Measurements from ENCODE around the gene EFL1.

DNA sequence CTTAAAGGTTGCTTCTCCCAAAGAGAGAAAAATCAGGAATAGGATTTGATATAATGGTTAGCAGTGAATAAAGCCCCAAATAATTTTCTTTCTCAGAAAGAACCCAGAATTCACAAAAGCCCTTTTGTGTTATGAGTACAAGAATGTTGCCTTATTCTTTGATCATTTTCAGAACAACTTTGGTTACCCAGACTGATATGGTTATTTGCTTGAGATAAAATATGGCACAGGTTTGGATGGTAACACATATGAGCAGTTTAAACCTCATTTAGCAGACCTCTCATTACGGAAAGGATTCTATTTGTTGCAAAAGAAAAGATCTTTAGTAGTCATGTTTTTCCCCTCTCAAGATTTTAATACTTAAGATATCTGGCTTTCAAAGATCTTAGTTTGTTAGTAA is 111.9 kb downstream of the EFL1 start:
- TF ChIP-seq, protein P1, sequence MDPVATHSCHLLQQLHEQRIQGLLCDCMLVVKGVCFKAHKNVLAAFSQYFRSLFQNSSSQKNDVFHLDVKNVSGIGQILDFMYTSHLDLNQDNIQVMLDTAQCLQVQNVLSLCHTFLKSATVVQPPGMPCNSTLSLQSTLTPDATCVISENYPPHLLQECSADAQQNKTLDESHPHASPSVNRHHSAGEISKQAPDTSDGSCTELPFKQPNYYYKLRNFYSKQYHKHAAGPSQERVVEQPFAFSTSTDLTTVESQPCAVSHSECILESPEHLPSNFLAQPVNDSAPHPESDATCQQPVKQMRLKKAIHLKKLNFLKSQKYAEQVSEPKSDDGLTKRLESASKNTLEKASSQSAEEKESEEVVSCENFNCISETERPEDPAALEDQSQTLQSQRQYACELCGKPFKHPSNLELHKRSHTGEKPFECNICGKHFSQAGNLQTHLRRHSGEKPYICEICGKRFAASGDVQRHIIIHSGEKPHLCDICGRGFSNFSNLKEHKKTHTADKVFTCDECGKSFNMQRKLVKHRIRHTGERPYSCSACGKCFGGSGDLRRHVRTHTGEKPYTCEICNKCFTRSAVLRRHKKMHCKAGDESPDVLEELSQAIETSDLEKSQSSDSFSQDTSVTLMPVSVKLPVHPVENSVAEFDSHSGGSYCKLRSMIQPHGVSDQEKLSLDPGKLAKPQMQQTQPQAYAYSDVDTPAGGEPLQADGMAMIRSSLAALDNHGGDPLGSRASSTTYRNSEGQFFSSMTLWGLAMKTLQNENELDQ (tag by site-specific recombination; IDR thresholded peaks at IDR 0.05; ENCODE audit: low read depth) = no peak
- no peak for TF ChIP-seq ZFP3 (tag by site-specific recombination; IDR thresholded peaks at IDR 0.05; ENCODE audit: low read depth)
- TF ChIP-seq, protein P2, sequence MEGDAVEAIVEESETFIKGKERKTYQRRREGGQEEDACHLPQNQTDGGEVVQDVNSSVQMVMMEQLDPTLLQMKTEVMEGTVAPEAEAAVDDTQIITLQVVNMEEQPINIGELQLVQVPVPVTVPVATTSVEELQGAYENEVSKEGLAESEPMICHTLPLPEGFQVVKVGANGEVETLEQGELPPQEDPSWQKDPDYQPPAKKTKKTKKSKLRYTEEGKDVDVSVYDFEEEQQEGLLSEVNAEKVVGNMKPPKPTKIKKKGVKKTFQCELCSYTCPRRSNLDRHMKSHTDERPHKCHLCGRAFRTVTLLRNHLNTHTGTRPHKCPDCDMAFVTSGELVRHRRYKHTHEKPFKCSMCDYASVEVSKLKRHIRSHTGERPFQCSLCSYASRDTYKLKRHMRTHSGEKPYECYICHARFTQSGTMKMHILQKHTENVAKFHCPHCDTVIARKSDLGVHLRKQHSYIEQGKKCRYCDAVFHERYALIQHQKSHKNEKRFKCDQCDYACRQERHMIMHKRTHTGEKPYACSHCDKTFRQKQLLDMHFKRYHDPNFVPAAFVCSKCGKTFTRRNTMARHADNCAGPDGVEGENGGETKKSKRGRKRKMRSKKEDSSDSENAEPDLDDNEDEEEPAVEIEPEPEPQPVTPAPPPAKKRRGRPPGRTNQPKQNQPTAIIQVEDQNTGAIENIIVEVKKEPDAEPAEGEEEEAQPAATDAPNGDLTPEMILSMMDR (tag by site-specific recombination; IDR thresholded peaks at IDR 0.05) = no peak
- no peak for TF ChIP-seq SP7 (tag by site-specific recombination; IDR thresholded peaks at IDR 0.05)
- no peak for TF ChIP-seq ZNF175 (tag by site-specific recombination; IDR thresholded peaks at IDR 0.05)
- no peak for TF ChIP-seq TRIM28 (IDR thresholded peaks at IDR 0.05; ENCODE audit: borderline replicate concordance, low read length)
